ENCODE results near the gene XRCC2.

- no peak for TF ChIP-seq EZH2 (IDR thresholded peaks at IDR 0.05; ENCODE audit: insufficient read depth, low read length)
- no peak for TF ChIP-seq CTCF (IDR thresholded peaks at IDR 0.05; ENCODE audit: insufficient read depth, low read depth, low read length)
These were observed 67.7 kb downstream of the XRCC2 start for GRCh38 chr7:152608208-152608607.

Data from astrocyte (in vitro differentiated cells and primary cell).